Endothelial cell of umbilical vein (primary cell): ENCODE results near the gene ARL11. TPM values are rescaled to one million over a fixed set of nuclear protein-coding genes. Genes with fewer than 3 reads are reported as not detected.

Experiments
- BruUV-seq: library from RNA; stranded (reverse); fragments of 400-500 nt; replicated peaks from 2 replicates; lab custom pipeline; 2021; lab: Mats Ljungman, UMichigan
- CTCF ChIA-PET: fragments of 300-600, 350-600 bp; sonication (Branson Sonifier 250); formaldehyde crosslinking; loops from one replicate; lab custom pipeline; 2021; ENCODE audit warnings: antibody characterized with exemption, inconsistent platforms; lab: Charles Lee
- POLR2A ChIA-PET: fragments of 300-600, 350-600 bp; sonication (Branson Sonifier 250); formaldehyde crosslinking; loops from one replicate; lab custom pipeline; 2021; ENCODE audit warnings: antibody characterized with exemption, inconsistent platforms; lab: Charles Lee
- DNase-seq: peaks from one replicate; pipeline ENCODE4 v3.0.0-alpha.2; 2011; ENCODE audit warnings: low read depth, low spot score
- FAIRE-seq: peaks from 2 replicates; lab custom pipeline; 2011; peaks lifted over from hg19 to GRCh38; lab: Jason Lieb, UNC
- H2AFZ ChIP-seq: 2 replicates; pipeline ENCODE4 v1.6.0; 2012; ENCODE audit warnings: low read depth, low read length, control low read depth, inconsistent platforms
- H3K27ac ChIP-seq: 2 replicates; pipeline ENCODE4 v1.5.1; 2011; ENCODE audit warnings: low read depth, mild to moderate bottlenecking, control low read depth, low read length, moderate library complexity; ENCODE audit not compliant: insufficient read depth
- H3K27me3 ChIP-seq, 2 experiments: 2 replicates each; pipeline versions ENCODE4 v1.6.0 to v1.6.1; 2011; ENCODE audit warnings: low read length in 2 of 2, mixed read lengths in 1 of 2; ENCODE audit not compliant: control insufficient read depth in 2 of 2, insufficient read depth in 2 of 2
- H3K36me3 ChIP-seq, 2 experiments: 2 replicates in 1 of 2; 3 replicates in 1 of 2; pipeline ENCODE4 v1.5.1; 2011; ENCODE audit warnings: low read length in 2 of 2, mild to moderate bottlenecking in 1 of 2, moderate library complexity in 1 of 2; ENCODE audit not compliant: control insufficient read depth in 2 of 2, insufficient read depth in 2 of 2; ENCODE audit errors: extremely low read depth in 1 of 2
- H3K4me1 ChIP-seq: 3 replicates; pipeline ENCODE4 v1.5.1; 2011; ENCODE audit warnings: mild to moderate bottlenecking, low read length; ENCODE audit not compliant: control insufficient read depth, insufficient read depth; ENCODE audit errors: extremely low read depth
- H3K4me2 ChIP-seq: 2 replicates; pipeline ENCODE4 v1.6.1; 2011; ENCODE audit warnings: low read length, control low read depth, mixed read lengths; ENCODE audit not compliant: insufficient read depth
- H3K4me3 ChIP-seq, 3 experiments: fragments of 200-600 bp in 1 of 3; sonication (generic), shearing (Covaris generic) in 1 of 3; replicated peaks in 1 of 3; 2 replicates each; pipeline ENCODE4 v1.5.1; 2011 to 2016; ENCODE audit warnings: control low read depth in 3 of 3, low read length in 3 of 3, mild to moderate bottlenecking in 2 of 3, inconsistent platforms in 1 of 3, low read depth in 1 of 3, moderate library complexity in 1 of 3; ENCODE audit not compliant: insufficient read depth in 1 of 3
- H3K79me2 ChIP-seq: 2 replicates; pipeline ENCODE4 v1.6.0; 2012; ENCODE audit warnings: low read length, inconsistent platforms; ENCODE audit not compliant: control insufficient read depth, insufficient read depth
- H3K9ac ChIP-seq: replicated peaks from 2 replicates; pipeline ENCODE3; 2011; ENCODE audit warnings: low read length, control low read depth; ENCODE audit not compliant: insufficient read depth; ENCODE audit errors: extremely low read depth
- H3K9me1 ChIP-seq: replicated peaks from 3 replicates; pipeline ENCODE4 v1.6.0; 2011; ENCODE audit warnings: mild to moderate bottlenecking, low read length; ENCODE audit not compliant: control insufficient read depth, insufficient read depth; ENCODE audit errors: extremely low read depth
- H3K9me3 ChIP-seq: replicated peaks from 2 replicates; pipeline ENCODE4 v1.5.1; 2012; ENCODE audit warnings: low read length, inconsistent platforms; ENCODE audit not compliant: control insufficient read depth, insufficient read depth
- H4K20me1 ChIP-seq: replicated peaks from 2 replicates; pipeline ENCODE3; 2011; ENCODE audit warnings: mild to moderate bottlenecking, low read length; ENCODE audit not compliant: control insufficient read depth, insufficient read depth; ENCODE audit errors: extremely low read depth
- EZH2 ChIP-seq: IDR thresholded peaks from 2 replicates; pipeline ENCODE4 v1.6.1; 2012; ENCODE audit warnings: borderline replicate concordance, low read depth, mild to moderate bottlenecking, moderate library complexity, low read length, inconsistent platforms; ENCODE audit not compliant: severe bottlenecking
- FOS ChIP-seq: IDR thresholded peaks from 2 replicates; pipeline ENCODE4 v1.6.1; 2011; ENCODE audit warnings: mild to moderate bottlenecking, low read length, moderate library complexity, borderline replicate concordance; ENCODE audit not compliant: insufficient read depth
- GATA2 ChIP-seq: IDR thresholded peaks from 2 replicates; pipeline ENCODE4 v1.7.0; 2011; ENCODE audit warnings: low read depth, mild to moderate bottlenecking, moderate library complexity, mixed read lengths, low read length; ENCODE audit not compliant: insufficient read length, insufficient read depth
- JUN ChIP-seq: IDR thresholded peaks from 2 replicates; pipeline ENCODE4 v1.6.1; 2011; ENCODE audit warnings: borderline replicate concordance, low read depth; ENCODE audit not compliant: insufficient read length, insufficient read depth
- MYC ChIP-seq: IDR thresholded peaks from one replicate; pipeline ENCODE4 v1.6.1; 2011; ENCODE audit warnings: mild to moderate bottlenecking, low read depth, low read length
- POLR2A ChIP-seq: IDR thresholded peaks from 2 replicates; pipeline ENCODE4 v1.6.1; 2012; ENCODE audit warnings: low read depth, mild to moderate bottlenecking, control low read depth, low read length
- POLR2AphosphoS5 ChIP-seq: IDR thresholded peaks from 2 replicates; pipeline ENCODE4 v1.6.1; 2012; ENCODE audit warnings: low read depth, mild to moderate bottlenecking, control low read depth, low read length, moderate library complexity; ENCODE audit not compliant: insufficient read depth
- dilution Hi-C: fragments of 300-500 bp; cut with MboI; formaldehyde crosslinking; loops from one replicate; pipeline ENCODE4 v1.15.0; 2019; ENCODE audit warnings: low sequenced_read_pairs; ENCODE audit not compliant: extremely low pct_ligation_motif_present
- intact Hi-C: fragments of 100-400 bp; cut with micrococcal nuclease; formaldehyde crosslinking; loops from one replicate; pipeline ENCODE4 v1.10.0; 2022
- polyA plus RNA-seq, 4 experiments: library from polyadenylated mRNA; depleted of rRNA in 3 of 4; stranded (reverse) in 3 of 4; unstranded in 1 of 4; fragments of >200 nt; gene quantifications; 2 replicates each; pipeline versions ENCODE4 v1.2.1 to v1.2.3, GENCODE V29; 2011 to 2012; ENCODE audit warnings: missing spikeins in 1 of 4
- total RNA-seq: library from RNA; stranded (reverse); gene quantifications from 2 replicates; pipeline ENCODE4 v1.2.3, GENCODE V29; 2021
- TF ChIP-seq, protein P1 (sequence below), 2 donors: IDR thresholded peaks; 1 replicate in 1 of 2; 2 replicates in 1 of 2; pipeline ENCODE4 v1.5.1; 2011; ENCODE audit warnings: low read length in 2 of 2, mild to moderate bottlenecking in 2 of 2, moderate library complexity in 2 of 2, control low read depth in 1 of 2, inconsistent platforms in 1 of 2, low read depth in 1 of 2; ENCODE audit not compliant: insufficient read depth in 1 of 2; ENCODE audit errors: extremely low read depth in 1 of 2
- TF ChIP-seq, protein P2 (sequence below): IDR thresholded peaks from 2 replicates; pipeline ENCODE4 v1.6.1; 2011; ENCODE audit not compliant: insufficient read depth, insufficient read length

The ARL11 gene
- total and polyA plus RNA-seq, 2 donors (not counting 3 experiments of a cell fraction or from before 2014, with no cell fraction given) = 0.06 to 0.20 TPM

DNA sequence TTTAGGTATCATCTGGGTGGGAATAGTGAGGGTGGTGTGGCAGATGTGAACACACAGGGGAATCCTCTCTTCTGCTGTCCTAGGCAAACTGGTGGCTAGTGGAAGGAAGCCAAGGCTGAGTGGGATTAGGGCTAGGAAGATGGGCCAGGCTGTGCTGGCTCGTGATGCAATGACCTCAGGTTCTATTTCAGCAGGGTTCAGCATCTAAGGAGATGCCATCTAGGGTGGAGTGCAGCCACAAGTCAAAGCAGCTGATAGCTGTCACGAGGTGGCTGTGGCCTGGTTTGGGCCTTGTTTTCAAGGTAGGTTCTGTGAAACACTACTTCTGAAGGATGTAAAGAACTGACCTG lies 21.6 kb downstream of the ARL11 start:
- Histone ChIP-seq H3K4me2 (no peak overlapping the region), H2AFZ (no peak overlapping the region), H3K27me3 (no peaks in the 10 kb centered on the region), H4K20me1 (no peaks in the 10 kb centered on the region), H3K36me3 (no peaks in the 10 kb centered on the region), H3K27ac (no peak overlapping the region), H3K79me2 (no peaks in the 10 kb centered on the region), H3K9me3 (no peaks in the 10 kb centered on the region), H3K4me3 (no peak overlapping the region), H3K9me1 (no peaks in the 10 kb centered on the region), H3K4me1 (peaks cover 15% of the 10 kb centered on the region), H3K9ac (no peak overlapping the region)
- BruUV-seq = no TSS peak
- DNase-seq = no peak
- intact Hi-C loops (loop anchor here (1.0 to 5.0 kb wide), 2 partner anchors 34 to 142 kb away; partner anchors contain the start of gene KPNA3), dilution Hi-C loops (no loop called here)
- FAIRE-seq = no peak
- TF ChIP-seq FOS (no peak), EZH2 (no peak), JUN (no peak), POLR2AphosphoS5 (no peak), POLR2A (no peak), MYC (no peak), GATA2 (no peak)
- TF ChIP-seq, protein P1, sequence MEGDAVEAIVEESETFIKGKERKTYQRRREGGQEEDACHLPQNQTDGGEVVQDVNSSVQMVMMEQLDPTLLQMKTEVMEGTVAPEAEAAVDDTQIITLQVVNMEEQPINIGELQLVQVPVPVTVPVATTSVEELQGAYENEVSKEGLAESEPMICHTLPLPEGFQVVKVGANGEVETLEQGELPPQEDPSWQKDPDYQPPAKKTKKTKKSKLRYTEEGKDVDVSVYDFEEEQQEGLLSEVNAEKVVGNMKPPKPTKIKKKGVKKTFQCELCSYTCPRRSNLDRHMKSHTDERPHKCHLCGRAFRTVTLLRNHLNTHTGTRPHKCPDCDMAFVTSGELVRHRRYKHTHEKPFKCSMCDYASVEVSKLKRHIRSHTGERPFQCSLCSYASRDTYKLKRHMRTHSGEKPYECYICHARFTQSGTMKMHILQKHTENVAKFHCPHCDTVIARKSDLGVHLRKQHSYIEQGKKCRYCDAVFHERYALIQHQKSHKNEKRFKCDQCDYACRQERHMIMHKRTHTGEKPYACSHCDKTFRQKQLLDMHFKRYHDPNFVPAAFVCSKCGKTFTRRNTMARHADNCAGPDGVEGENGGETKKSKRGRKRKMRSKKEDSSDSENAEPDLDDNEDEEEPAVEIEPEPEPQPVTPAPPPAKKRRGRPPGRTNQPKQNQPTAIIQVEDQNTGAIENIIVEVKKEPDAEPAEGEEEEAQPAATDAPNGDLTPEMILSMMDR (IDR thresholded peaks at IDR 0.05; ENCODE audit: extremely low read depth in 1 of 2, insufficient read depth in 1 of 2, low read depth in 1 of 2, low read length in 2 of 2) = no peak
- TF ChIP-seq, protein P2, sequence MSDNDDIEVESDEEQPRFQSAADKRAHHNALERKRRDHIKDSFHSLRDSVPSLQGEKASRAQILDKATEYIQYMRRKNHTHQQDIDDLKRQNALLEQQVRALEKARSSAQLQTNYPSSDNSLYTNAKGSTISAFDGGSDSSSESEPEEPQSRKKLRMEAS = no peak
- ChIA-PET CTCF (interaction anchor here (1.0 to 2.0 kb wide), 5 partner anchors 9 to 26 kb away, joined by 3 to 8 read pairs (median 4); no protein-coding TSS in a partner anchor), POLR2A (no interaction called here)
